Brain pericyte (primary cell): Measurements from ENCODE around the gene ROCK2.

Experiments
- DNase-seq: peaks from one replicate; pipeline ENCODE4 v3.0.0-alpha.2; 2012; ENCODE audit warnings: low read depth, low spot score

Gene ROCK2

GRCh38 chr2:11344342-11344955 is at the start of gene ROCK2:
Gene ROCK2 (minus strand): TSS chr2:11344636. CDS start chr2:11344136, 500 bp downstream.
- peak; percentile 31 for DNase-seq

DNA sequence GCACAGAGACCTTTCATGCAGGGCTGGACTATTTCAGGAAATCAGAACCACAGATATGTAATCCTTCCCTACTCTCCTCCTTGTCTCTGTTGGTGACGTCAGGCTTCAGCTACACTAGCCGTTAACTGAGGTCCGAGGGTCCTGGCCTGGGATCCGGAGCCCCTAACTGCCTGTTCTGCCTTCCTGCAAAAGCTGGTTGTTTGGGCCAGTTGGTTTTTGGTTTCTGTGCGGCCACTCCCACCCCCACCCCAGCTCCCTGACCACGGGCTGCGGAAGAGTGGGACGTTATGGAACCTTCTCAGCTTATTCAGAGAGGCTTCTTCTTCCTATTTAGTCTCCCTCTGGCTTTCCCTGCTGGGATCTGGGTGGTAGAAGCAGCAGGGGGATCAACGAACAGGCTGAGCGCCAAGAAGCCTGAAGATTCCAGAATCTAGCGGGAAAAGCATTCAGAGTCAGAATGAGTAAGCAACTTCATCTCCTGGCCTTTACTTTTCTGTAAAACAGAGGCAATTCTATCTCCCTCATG is 49.3 kb upstream of the ROCK2 start:
- no peak for DNase-seq

DNA sequence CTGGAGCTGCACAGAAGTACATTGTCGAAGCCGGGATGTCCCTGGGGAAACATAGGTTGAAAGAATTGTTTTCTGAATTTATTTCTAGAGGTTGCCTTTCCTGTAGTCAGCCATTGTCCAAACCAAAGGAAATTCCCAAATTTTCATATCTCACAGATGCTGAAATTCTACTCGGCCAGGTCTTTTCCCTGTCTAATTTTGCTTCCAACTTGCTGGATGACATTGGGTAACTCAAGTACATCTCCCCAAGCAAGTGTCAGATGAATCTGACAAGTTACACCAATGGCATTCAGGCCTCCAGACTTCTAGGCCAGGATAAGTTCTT is 47.5 kb upstream of the ROCK2 start:
- no peak for DNase-seq

DNA sequence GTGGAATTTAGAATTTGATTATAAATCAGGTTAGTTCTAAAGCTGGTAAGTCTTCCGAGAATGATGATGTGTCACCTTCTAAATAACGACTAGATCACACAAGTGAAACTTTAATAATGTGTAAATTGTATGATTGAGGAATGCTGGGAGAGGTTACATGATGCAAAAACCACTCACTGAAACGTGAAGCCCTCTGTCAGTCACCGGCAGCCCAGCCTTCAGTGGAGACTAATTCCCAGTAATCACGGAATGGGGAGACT is 45.9 kb upstream of the ROCK2 start:
- DNase-seq, result no peak

- DNase-seq, result no peak
These were observed 45.3 kb upstream of the ROCK2 start for GRCh38 chr2:11389551-11390398.

DNA sequence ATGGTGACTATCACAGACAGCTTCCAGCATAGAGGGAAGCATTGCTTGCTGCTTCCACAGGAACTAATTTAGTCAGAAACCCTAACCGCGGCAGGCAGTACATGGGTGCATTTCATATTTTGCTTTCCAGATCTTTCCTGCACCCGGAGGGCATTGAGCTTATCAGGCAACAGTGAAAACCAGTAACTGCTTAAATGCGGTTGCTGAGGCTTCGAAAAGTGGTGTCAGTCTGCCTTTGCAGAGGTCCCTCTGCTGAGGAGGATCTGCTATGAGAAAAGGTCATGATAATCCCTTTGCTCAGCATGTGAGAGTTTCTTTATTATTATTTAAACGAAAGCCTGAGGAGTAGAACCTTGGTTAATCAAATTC is 44.6 kb upstream of the ROCK2 start:
- DNase-seq, result no peak

DNA sequence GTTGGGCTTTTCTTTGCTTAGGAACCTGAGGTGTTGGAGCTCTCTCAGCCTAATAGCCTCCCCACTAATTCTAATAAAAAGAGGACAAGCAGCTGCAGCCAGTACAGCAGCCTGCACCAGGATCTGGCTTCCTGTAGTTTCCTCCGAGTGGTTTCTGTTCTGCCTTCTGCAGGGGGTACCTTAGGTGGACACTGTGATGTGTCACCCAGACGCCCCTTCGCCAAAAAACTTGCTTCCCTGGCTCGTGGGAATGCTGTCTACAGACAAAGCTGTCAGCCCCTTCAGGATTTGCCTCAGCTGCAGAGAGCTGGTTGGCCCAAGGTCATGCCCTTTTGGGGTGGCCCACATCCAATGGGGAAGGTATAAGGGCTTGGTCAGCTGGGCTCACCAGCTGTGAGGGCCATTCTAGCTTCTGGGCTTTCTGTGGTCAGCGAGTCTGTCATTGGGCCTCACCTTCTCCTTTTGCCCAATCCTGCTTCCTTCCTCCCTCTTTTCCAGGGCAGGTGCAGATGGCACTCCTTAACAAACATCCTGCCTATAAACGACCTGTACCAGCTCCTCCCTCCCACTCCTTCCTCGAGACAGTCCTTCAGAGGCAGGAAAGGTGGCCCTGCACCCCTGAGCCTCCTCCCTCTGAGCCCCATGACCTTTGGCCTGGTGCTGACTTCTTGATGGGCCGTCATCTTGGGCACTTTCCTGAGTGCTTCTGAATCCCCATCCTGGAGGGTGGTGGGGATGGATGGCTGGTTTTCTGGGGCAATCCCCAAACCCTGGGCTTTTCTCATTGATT is 44.0 kb upstream of the ROCK2 start:
- no peak for DNase-seq

- DNase-seq, result no peak
These were observed 43.4 kb upstream of the ROCK2 start for GRCh38 chr2:11387843-11388242.

- no peak for DNase-seq
These were observed 42.6 kb upstream of the ROCK2 start for GRCh38 chr2:11387100-11387390.

DNA sequence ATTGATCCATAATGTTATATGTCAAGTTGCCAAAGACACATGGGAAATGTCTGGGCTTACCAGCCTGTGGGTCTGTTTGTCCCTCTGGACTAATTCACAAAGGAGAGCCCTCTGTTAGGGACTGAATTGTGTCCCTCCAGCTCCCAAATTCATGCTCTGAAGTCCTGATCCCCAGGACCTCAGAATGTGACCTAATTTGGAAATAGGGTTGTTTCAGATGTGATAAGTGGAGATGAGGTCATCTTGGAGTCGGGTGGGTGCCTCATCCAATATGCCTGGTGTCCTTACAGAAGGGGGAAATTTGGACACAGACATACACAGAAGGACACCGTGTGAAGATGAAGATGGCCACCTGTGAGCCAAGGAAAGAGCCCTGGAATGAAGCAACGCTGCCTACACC is 41.4 kb upstream of the ROCK2 start:
- DNase-seq, result no peak

GRCh38 chr2:11385216-11385615 is 40.8 kb upstream of the ROCK2 start:
- no peak for DNase-seq

- no peak for DNase-seq
These were observed 35.1 kb upstream of the ROCK2 start for GRCh38 chr2:11379558-11379957.

GRCh38 chr2:11377928-11378545 is 33.6 kb upstream of the ROCK2 start:
- DNase-seq, result no peak

- DNase-seq, result no peak
These were observed 31.6 kb upstream of the ROCK2 start for GRCh38 chr2:11376071-11376470.

DNA sequence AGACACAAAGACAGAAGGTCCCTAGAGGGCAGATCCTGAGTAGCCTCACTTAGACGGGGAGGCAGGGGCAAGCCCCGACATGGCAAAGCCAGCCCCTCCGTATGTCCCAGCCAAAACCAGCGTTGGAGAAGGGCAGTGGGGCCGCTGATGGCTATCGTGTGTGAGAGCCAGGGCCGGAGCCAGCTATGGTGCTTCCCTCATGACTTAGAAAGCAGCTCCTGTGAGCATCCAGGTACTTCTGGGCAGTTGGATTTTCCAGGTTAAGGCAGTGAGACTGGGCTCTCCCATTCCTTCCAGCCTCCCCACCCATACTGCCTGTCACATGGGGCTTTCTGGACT is 31.2 kb upstream of the ROCK2 start:
- no peak for DNase-seq

- no peak for DNase-seq
These were observed 30.7 kb upstream of the ROCK2 start for GRCh38 chr2:11375025-11375688.

DNA sequence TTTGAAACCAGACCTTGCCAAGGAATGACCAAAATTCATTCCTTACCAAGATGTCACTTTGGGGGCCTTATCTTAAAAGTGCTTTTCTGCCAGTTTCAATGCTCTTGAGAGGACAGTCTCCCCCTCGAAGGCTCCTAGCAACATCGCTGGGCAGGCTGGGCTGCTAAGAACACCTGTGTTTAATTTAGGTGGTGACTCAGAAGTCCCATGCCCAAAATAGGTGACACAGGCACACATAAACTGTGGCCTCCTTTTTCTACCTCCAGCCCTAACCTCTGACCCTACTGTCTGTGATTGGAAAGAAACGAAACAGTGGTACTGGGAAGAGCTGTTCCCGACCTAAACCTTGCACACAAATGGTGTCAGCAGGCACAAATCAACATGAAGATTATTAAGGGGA is 28.7 kb upstream of the ROCK2 start:
- no peak for DNase-seq

DNA sequence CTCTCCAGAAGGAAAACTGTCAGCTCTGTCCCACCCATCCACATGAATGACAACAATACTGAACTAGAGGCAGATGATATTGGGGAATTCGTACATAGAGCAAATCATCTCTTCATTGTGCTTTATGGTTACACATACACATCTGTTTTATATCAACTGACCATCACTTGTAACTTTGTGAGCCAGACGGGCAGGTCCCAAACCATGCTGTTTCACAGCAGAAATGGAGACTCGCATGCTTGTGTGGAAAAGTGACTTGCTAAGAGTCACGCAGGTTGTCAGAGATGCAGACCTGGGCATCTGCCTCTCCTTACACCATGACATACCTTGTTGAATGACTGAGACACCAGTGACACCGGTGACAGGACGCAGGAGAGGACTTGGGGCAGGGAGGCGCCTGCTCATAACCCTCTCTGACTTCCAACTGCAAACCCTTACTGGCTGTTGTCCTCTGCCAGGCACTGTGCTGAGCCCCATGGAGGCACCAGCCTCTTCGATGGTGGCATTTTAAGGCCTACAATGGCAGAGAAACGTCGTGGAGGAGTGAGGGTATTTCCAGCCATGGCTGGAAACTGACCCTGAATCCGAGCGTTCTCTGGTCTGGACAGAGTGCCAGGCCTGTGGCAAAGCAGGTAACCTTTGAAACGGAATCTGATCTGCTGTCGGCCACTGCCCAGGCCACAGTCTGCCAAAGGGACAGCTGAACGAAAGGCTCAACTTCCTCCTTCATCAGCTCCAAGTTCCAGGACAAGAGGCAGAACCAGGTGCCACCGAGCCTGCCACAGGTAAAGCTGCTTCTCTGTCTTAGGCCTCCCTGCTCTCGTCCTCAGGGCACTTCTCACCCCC is 26.9 kb upstream of the ROCK2 start:
- DNase-seq, result no peak

- DNase-seq, result no peak
These were observed 26.1 kb upstream of the ROCK2 start for GRCh38 chr2:11370377-11371091.

DNA sequence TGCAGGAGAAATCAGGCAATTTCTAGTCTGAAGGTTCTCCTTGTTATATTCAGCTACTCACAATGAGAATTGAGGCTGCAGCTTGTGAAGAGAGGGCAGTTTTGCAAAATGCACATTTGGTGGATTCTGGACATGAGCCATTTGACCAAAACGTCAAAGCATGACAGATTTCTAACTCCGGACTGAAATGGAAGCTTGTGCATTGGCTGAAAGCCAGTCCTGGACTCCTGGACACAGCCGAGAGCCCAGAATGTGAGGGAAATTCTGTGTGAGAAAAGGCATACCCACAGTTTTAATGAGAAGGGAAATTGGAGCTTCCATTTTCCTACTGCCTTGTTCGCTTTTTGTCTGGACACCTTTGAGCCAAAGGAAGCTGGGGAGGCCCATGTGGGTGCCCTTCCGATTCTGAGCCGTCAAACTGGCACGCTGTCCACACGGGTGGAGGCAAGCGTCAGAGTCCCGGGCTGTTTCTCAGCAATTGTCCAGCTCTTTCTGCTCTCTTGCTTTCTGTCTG is 23.7 kb upstream of the ROCK2 start:
- DNase-seq, result no peak
